GM19468 (cell line): ENCODE data around the gene ASF1A.
"Not testable (repeated sequence)": the region's sequence is repeated elsewhere in the genome, so short reads cannot be mapped to it uniquely, and the experiment has no call there.

ENCODE experiments used
- ATAC-seq: cut with Tn5 transposase; IDR thresholded peaks from one replicate; pipeline ENCODE4 v1.9.1; 2021; ENCODE audit warnings: mild to moderate bottlenecking, moderate library complexity, moderate number of reproducible peaks; ENCODE audit not compliant: unreplicated experiment; ENCODE audit errors: extremely low read depth

ASF1A gene

GRCh38 chr6:118893807-118894424, at the start of gene ASF1A:
Gene ASF1A (plus strand): TSS chr6:118894152. CDS start chr6:118894414, 262 bp downstream.
- peak; percentile 26 for ATAC-seq

- ATAC-seq, result peak; percentile 41
Observed at GRCh38 chr6:118844915-118845314, 49.0 kb upstream of the ASF1A start.

GRCh38 chr6:118853408-118853807, 40.5 kb upstream of the ASF1A start:
- ATAC-seq, result no peak

- no peak for ATAC-seq
Observed at GRCh38 chr6:118856301-118856700, 37.7 kb upstream of the ASF1A start.

GRCh38 chr6:118859517-118860064, 34.4 kb upstream of the ASF1A start:
- ATAC-seq, result no peak

- no peak for ATAC-seq
Observed at GRCh38 chr6:118860363-118860762, 33.6 kb upstream of the ASF1A start.

- ATAC-seq, result no peak
Observed at GRCh38 chr6:118860880-118861279, 33.1 kb upstream of the ASF1A start.

GRCh38 chr6:118862443-118862842, 31.5 kb upstream of the ASF1A start:
- ATAC-seq, result no peak

GRCh38 chr6:118864341-118865099, 29.4 kb upstream of the ASF1A start:
- no peak for ATAC-seq

- ATAC-seq, result no peak
Observed at GRCh38 chr6:118865100-118865391, 28.9 kb upstream of the ASF1A start.

- no peak for ATAC-seq
Observed at GRCh38 chr6:118867181-118867580, 26.8 kb upstream of the ASF1A start.

- not testable (repeated sequence) for ATAC-seq
Observed at GRCh38 chr6:118868901-118869300, 25.1 kb upstream of the ASF1A start.

GRCh38 chr6:118869350-118869749, 24.6 kb upstream of the ASF1A start:
- ATAC-seq, result no peak

GRCh38 chr6:118869894-118870589, 23.9 kb upstream of the ASF1A start:
- ATAC-seq, result no peak

GRCh38 chr6:118871331-118871730, 22.6 kb upstream of the ASF1A start:
- ATAC-seq, result no peak

GRCh38 chr6:118872318-118872717, 21.6 kb upstream of the ASF1A start:
- ATAC-seq, result no peak

GRCh38 chr6:118872726-118873125, 21.2 kb upstream of the ASF1A start:
- ATAC-seq, result no peak

GRCh38 chr6:118873239-118873638, 20.7 kb upstream of the ASF1A start:
- no peak for ATAC-seq

- ATAC-seq, result no peak
Observed at GRCh38 chr6:118875672-118876071, 18.3 kb upstream of the ASF1A start.

- no peak for ATAC-seq
Observed at GRCh38 chr6:118876198-118876597, 17.8 kb upstream of the ASF1A start.

- no peak for ATAC-seq
Observed at GRCh38 chr6:118876814-118877213, 17.1 kb upstream of the ASF1A start.
